Amniotic stem cell (primary cell): ENCODE results near the gene PLEKHA8.

Experiments
- DNase-seq: peaks from one replicate; lab custom pipeline; 2025; lab: John Stamatoyannopoulos, UW

Gene PLEKHA8

DNA sequence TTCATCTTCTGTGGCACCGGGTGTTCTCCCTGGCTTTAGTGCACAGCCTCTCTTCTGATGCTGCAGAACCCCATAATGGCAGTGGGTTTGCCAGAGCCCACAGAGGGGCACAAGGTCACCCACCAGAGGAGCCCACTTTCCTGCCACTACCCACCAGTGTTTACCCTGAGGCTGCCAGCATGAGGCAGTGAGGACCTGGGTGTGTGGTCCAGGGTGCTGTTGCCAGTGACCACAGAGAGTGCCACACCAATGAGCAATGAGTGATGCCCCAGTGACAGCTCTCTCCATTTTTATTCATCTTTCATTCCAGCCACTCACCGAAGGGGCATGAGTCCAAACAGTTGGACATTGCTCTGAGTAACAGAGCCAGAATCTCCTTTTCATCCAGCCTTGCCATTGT, 141.4 kb downstream of the PLEKHA8 start:
- no peak for DNase-seq

DNA sequence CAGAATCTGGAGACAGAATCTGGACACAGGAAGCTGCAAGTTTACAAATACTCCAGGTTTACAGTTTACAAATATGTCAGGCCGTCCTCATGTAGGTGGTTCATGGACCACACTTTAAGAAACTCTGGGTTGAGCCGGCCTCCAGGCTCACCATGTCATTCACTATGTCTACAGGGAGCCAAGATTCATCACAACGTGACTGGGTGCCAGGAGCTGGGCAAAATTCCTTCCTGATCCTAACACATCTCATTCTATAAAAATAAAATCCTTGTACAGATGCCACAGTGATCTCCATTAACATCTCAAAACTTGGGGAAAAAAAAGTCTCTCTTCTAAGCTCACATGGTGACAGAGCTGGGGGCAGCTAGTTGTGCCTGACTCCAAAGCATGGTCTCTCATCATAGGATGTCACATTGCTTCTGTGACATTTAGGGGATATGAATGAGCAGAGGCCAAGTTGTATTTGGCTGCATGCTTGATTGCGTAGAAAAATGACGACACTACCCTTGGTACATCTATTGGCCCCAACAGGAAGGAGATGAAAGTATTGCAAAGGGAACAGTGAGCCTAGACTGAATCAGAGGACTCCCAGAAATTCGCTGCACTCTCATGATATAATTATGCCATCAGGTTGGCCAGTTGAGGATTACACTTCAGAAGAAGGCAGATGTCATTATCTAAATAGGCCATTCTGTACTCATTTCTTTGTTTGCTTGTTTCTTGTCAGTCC, 142.4 kb downstream of the PLEKHA8 start:
- DNase-seq: no peak

DNA sequence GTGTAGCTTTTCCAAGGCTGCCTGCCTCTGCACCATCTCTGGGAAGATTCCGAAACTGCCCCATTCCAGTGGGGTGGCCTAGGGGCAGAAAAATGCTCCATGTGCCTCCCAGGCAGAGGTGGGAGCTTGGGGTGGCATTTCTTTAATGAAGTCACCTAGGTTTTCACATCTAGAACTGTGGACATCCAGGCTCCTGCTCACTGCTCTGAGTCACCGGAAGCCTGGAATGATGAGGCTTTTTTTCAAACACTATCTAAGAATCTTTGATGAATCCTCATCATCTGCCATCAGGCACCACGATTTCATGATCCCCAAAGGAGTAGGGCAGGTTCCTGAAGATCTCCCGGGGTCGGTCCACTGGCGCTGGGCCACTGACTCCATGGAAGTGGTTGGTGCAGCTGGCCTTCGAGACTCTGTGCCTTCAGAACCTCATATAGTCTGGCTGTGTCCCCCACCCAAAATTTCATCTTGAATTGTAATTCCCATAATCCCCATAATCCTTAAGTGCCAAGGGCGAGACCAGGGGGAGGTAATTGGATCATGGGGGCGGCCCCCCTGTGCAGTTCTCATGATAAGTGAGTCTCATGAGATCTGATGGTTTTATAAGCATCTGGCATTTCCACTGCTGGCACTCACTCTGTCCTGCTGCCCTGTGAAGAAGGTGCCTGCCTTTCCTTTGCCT, 143.7 kb downstream of the PLEKHA8 start:
- DNase-seq: peak; percentile 1

DNA sequence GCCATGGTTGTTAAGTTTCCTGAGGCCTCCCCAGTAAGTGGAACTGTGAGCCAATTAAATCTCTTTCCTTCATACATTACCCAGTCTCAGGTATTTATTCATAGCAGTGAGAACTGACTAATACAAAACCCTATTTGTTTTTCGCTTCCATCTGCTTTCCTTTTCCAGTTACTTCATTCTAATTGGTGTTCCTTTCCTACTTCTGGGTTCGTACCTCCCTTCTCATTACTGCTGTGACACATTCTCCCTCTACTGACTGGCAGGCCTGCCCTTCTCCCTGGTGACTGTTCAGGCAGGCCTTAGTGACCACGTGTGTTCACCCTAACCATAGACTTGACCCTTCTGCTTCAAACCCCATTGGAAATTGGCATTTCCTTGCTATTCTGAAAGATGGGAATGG, 144.2 kb downstream of the PLEKHA8 start:
- DNase-seq: no peak

DNA sequence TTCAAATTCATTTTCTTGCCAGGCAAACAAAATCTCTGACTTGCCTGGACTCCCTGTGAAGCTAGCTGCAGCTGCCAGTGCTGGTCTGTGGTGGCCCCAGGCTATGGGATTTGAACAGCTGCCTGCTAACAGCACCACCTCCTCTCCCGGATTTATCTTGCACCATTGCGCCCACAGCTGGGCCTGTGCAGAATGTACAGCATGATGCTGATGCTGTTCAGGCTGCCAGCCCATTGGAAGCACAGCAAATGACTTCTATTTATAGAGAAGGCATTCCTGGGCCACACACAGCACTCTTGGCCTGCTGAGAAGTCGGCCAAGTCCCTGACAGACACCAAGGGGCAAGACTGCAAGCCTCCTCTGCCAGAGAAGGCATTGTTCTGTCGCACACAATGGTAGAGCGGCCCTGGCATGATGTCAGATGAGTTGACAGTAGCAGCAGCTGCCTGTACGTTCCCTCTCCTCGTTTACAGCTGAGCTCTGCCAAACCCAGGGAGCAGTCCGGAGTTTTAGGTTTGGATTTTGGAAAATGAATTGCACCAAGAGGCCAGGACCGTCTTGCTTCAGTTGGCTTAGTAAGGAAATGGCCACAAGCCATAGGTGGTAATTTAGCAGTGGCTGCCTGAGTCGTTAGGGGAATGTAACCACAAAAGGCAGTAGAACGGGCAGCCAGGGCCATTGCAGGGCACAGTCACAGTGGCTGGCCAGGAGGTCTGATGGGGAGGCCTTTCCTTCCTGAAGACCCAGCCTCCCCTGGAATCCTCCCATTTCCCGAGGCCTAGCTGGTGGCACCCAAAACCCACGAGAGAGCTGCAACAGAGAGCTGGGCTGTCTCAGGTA, 145.1 kb downstream of the PLEKHA8 start:
- peak; percentile 99 for DNase-seq

DNA sequence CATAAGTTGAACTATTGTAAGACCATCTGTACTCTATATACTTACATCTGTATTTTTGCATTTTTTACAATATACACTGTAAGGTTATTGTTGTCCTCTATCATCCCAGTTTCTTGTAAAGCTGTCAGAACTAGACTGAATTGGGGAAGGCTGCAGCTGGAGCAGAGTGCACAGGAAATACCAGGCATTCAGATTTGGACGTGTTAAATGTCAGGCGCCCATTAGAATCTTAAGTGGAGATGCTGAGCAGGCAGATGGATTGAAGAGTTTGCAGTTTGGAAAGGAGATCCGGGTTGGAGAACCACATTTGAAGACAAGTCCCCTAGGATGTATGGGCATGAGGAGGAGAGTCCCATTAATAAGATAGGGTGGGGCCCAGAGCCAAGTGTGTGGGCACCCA, 147.0 kb downstream of the PLEKHA8 start:
- no peak for DNase-seq

DNA sequence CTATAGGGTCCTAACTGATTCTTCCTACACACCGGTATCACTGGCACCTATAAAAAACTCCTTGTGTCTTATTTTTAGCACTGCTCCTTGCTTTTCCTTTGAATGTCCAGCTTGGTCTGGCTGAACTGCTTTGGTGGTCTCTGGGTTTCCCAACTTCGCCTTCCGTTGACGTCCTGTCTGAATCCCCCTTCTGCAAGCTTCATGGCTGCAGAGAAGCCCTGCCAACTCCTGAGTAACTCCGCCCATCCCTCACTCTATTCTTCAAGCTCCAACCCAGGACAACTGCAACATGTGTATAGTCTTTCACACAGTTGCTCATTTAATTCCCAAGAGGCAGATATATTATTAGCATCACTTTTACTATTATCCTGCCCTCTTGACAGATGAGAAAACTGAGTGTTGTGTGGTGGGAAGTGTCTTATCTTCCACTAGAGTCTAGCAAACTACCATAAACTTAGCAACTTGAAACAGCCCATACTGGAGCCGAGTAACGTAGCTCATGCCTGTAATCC, 147.5 kb downstream of the PLEKHA8 start:
- no peak for DNase-seq

DNA sequence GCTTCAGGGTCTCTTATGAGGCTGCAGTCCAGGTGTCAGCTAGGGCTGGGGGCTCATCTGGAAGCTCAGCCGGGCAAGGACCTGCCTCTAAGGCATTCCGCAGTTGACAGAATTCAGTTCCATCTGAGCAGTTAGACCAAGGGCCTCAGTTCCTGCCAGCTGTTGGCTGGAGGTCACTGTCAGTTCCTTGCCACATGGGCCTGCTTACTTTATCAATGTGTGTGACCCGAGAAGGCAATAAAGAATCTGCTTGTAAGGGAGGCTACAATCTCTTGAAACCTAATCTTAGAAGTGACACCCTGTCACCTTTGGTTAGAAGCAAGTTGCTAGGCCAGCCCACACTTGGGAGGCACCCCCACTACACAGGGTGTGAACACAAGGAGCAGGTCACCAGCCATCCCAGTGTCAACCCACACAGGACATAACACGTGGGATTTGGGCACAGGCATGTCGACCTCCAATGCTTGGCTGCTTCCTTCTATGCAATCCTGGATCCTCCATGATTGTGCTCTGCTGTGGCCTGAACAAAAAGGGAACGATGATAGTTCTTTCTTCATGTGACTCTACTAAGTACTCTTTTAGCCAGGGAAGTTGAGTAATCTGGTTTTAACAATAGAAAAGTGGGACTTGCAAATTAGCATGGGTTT, 148.4 kb downstream of the PLEKHA8 start:
- no peak for DNase-seq

DNA sequence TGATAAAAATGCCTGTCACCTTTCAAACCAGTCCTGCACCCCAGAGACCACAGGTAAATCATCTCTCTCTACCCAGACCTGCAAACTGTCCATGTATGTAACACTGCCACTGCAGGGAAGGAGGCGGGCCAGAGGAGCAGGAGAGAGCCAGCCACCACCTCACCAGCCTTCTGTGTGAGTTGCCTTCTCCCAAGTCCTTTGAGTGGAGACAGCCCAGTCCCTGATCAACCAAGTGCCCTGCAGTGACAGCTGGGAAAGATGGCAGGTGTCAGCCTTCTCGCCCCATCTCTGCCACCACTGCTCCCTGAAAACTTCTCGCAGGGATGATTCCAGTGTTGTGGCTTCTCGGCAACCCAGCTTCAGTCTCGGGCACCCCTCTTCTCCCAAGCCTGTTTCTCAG, 149.0 kb downstream of the PLEKHA8 start:
- no peak for DNase-seq

DNA sequence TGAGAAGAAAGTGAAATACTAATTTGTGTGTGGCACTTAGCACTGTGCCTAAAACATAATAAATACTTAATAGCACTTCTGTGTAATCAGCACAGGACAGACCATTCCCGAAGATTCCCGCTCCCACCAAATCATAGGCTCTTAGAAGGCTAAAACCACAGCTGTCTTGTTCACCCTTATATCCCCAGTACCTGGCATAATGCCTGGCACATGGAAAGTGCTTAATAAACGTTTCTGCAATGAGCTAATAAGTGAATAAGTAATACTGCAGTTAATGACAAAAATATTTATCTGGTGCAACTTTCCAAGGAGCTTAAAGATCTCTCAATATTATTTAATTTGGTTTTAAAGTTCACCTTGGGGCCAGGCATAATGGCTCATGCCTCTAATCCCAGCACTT, 149.8 kb downstream of the PLEKHA8 start:
- no peak for DNase-seq

DNA sequence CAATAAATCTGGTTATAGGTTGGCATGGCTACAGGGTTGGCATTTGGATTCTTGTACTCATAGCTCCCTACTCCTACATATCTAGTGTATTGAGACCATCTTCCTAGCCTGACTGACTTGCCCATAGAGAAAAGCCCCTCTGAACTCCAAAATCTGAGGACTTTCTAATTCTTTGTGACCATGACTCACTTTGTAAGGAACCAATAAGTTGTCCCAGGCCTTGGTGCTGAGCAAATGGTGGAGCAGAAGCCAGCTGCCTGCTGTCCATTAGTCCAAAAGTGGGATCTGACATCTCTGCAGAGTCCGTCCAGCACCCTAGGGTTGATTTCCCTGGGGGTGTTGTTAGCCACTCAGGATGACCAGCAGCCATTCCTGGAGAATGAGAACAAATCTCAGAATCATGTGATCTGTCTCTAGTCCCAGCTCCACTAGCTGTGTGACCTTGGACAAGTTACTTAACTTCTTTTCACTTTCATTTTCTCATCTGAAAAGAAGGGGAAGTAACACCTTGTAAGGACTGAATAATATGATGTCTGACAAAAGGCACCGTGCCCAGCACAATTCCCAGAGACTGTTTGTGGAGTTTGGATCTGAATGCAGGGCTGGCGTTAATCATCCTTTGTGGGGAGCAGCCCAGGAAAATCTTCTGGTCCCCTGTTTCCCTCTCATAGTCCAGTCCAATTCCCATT, 150.7 kb downstream of the PLEKHA8 start:
- DNase-seq: no peak
